Endothelial cell of umbilical vein (primary cell): ENCODE results near the gene ARRDC1.

Source experiments
- CTCF ChIP-seq, 2 donors: IDR thresholded peaks; 1 replicate in 1 of 2; 2 replicates in 1 of 2; pipeline ENCODE4 v1.5.1; 2011; ENCODE audit warnings: low read length in 2 of 2, mild to moderate bottlenecking in 2 of 2, moderate library complexity in 2 of 2, control low read depth in 1 of 2, inconsistent platforms in 1 of 2, low read depth in 1 of 2; ENCODE audit not compliant: insufficient read depth in 1 of 2; ENCODE audit errors: extremely low read depth in 1 of 2
- EZH2 ChIP-seq: IDR thresholded peaks from 2 replicates; pipeline ENCODE4 v1.6.1; 2012; ENCODE audit warnings: borderline replicate concordance, low read depth, mild to moderate bottlenecking, moderate library complexity, low read length, inconsistent platforms; ENCODE audit not compliant: severe bottlenecking
- FOS ChIP-seq: IDR thresholded peaks from 2 replicates; pipeline ENCODE4 v1.6.1; 2011; ENCODE audit warnings: mild to moderate bottlenecking, low read length, moderate library complexity, borderline replicate concordance; ENCODE audit not compliant: insufficient read depth
- JUN ChIP-seq: IDR thresholded peaks from 2 replicates; pipeline ENCODE4 v1.6.1; 2011; ENCODE audit warnings: borderline replicate concordance, low read depth; ENCODE audit not compliant: insufficient read length, insufficient read depth
- MAX ChIP-seq: IDR thresholded peaks from 2 replicates; pipeline ENCODE4 v1.6.1; 2011; ENCODE audit not compliant: insufficient read depth, insufficient read length
- POLR2A ChIP-seq: IDR thresholded peaks from 2 replicates; pipeline ENCODE4 v1.6.1; 2012; ENCODE audit warnings: low read depth, mild to moderate bottlenecking, control low read depth, low read length
- POLR2AphosphoS5 ChIP-seq: IDR thresholded peaks from 2 replicates; pipeline ENCODE4 v1.6.1; 2012; ENCODE audit warnings: low read depth, mild to moderate bottlenecking, control low read depth, low read length, moderate library complexity; ENCODE audit not compliant: insufficient read depth

- TF ChIP-seq CTCF (IDR thresholded peaks at IDR 0.05; ENCODE audit: extremely low read depth in 1 of 2, insufficient read depth in 1 of 2, low read depth in 1 of 2, low read length in 2 of 2) (no peak), POLR2AphosphoS5 (no peak), FOS (no peak), MAX (no peak), EZH2 (no peak), POLR2A (no peak), JUN (no peak)
Measured at GRCh38 chr9:137613738-137614523, 8.4 kb downstream of the ARRDC1 start.
